HEK293 (cell line): ENCODE data around the gene ADM.
A peak's percentile ranks its signal among the peaks of the same experiment; 100 is the strongest.

ENCODE experiments used
- KLF1 ChIP-seq: fragments of 450-650 bp; formaldehyde crosslinking; IDR thresholded peaks from 2 replicates; pipeline ENCODE4 v1.5.1; 2016; ENCODE audit warnings: missing biosample characterization, missing genetic modification characterization
- KLF10 ChIP-seq: fragments of 450-650 bp; IDR thresholded peaks from 2 replicates; pipeline ENCODE4 v1.5.1; 2018; ENCODE audit warnings: missing biosample characterization, mild to moderate bottlenecking, missing genetic modification characterization
- KLF8 ChIP-seq: fragments of 450-650 bp; formaldehyde crosslinking; IDR thresholded peaks from 2 replicates; pipeline ENCODE4 v1.5.1; 2016; ENCODE audit warnings: missing biosample characterization, missing genetic modification characterization
- KLF9 ChIP-seq: fragments of 450-650 bp; formaldehyde crosslinking; IDR thresholded peaks from 2 replicates; pipeline ENCODE4 v1.5.1; 2016; ENCODE audit warnings: missing biosample characterization, missing genetic modification characterization, low read depth
- OSR2 ChIP-seq: fragments of 450-650 bp; formaldehyde crosslinking; IDR thresholded peaks from 2 replicates; pipeline ENCODE4 v1.5.1; 2016; ENCODE audit warnings: missing biosample characterization, missing genetic modification characterization
- SP7 ChIP-seq: fragments of 450-650 bp; formaldehyde crosslinking; IDR thresholded peaks from 2 replicates; pipeline ENCODE4 v1.5.1; 2016; ENCODE audit warnings: missing biosample characterization, missing genetic modification characterization
- TRIM28 ChIP-seq: IDR thresholded peaks from 2 replicates; pipeline ENCODE4 v1.6.1; 2011; ENCODE audit warnings: low read length, control low read depth, borderline replicate concordance
- WT1 ChIP-seq: fragments of 450-650 bp; formaldehyde crosslinking; IDR thresholded peaks from 2 replicates; pipeline ENCODE4 v1.5.1; 2016; ENCODE audit warnings: missing biosample characterization, missing genetic modification characterization
- ZBTB8A ChIP-seq: fragments of 450-650 bp; formaldehyde crosslinking; IDR thresholded peaks from 2 replicates; pipeline ENCODE4 v1.5.1; 2016; ENCODE audit warnings: missing biosample characterization, missing genetic modification characterization
- ZFP69B ChIP-seq: fragments of 450-650 bp; formaldehyde crosslinking; IDR thresholded peaks from 2 replicates; pipeline ENCODE4 v1.5.1; 2016; ENCODE audit warnings: missing biosample characterization, missing genetic modification characterization
- ZIC2 ChIP-seq: fragments of 450-650 bp; formaldehyde crosslinking; IDR thresholded peaks from 2 replicates; pipeline ENCODE4 v1.5.1; 2016; ENCODE audit warnings: missing biosample characterization, missing genetic modification characterization
- ZNF10 ChIP-seq: fragments of 450-650 bp; formaldehyde crosslinking; IDR thresholded peaks from 2 replicates; pipeline ENCODE4 v1.5.1; 2017; ENCODE audit warnings: missing biosample characterization, missing genetic modification characterization
- ZNF214 ChIP-seq: fragments of 450-650 bp; formaldehyde crosslinking; IDR thresholded peaks from 2 replicates; pipeline ENCODE4 v1.5.1; 2017; ENCODE audit warnings: missing biosample characterization, mild to moderate bottlenecking, missing genetic modification characterization, borderline replicate concordance
- ZNF223 ChIP-seq: fragments of 450-650 bp; formaldehyde crosslinking; IDR thresholded peaks from 2 replicates; pipeline ENCODE4 v1.5.1; 2016; ENCODE audit warnings: missing biosample characterization, missing genetic modification characterization
- ZNF391 ChIP-seq: fragments of 450-650 bp; formaldehyde crosslinking; IDR thresholded peaks from 2 replicates; pipeline ENCODE4 v1.5.1; 2016; ENCODE audit warnings: low read depth, missing biosample characterization, missing genetic modification characterization, borderline replicate concordance
- ZNF394 ChIP-seq: fragments of 450-650 bp; formaldehyde crosslinking; IDR thresholded peaks from 2 replicates; pipeline ENCODE4 v1.5.1; 2016; ENCODE audit warnings: missing biosample characterization, missing genetic modification characterization, mild to moderate bottlenecking, moderate library complexity, borderline replicate concordance
- ZNF423 ChIP-seq: fragments of 450-650 bp; formaldehyde crosslinking; IDR thresholded peaks from 2 replicates; pipeline ENCODE4 v1.5.1; 2016; ENCODE audit warnings: missing biosample characterization, missing genetic modification characterization
- ZNF548 ChIP-seq: fragments of 450-650 bp; formaldehyde crosslinking; IDR thresholded peaks from 2 replicates; pipeline ENCODE4 v1.5.1; 2016; ENCODE audit warnings: missing biosample characterization, missing genetic modification characterization
- ZNF660 ChIP-seq: fragments of 450-650 bp; IDR thresholded peaks from 2 replicates; pipeline ENCODE4 v1.5.1; 2018; ENCODE audit warnings: missing biosample characterization, mild to moderate bottlenecking, missing genetic modification characterization
- ZNF76 ChIP-seq: fragments of 450-650 bp; formaldehyde crosslinking; IDR thresholded peaks from 2 replicates; pipeline ENCODE4; 2016; ENCODE audit warnings: low read depth, missing biosample characterization, missing genetic modification characterization, borderline replicate concordance
- ZNF837 ChIP-seq: fragments of 450-650 bp; formaldehyde crosslinking; IDR thresholded peaks from 2 replicates; pipeline ENCODE4 v1.5.1; 2016; ENCODE audit warnings: missing biosample characterization, missing genetic modification characterization
- ZXDB ChIP-seq: fragments of 450-650 bp; formaldehyde crosslinking; IDR thresholded peaks from 2 replicates; pipeline ENCODE4 v1.5.1; 2016; ENCODE audit warnings: missing biosample characterization, missing genetic modification characterization
- TF ChIP-seq, protein P1 (sequence below): fragments of 450-650 bp; formaldehyde crosslinking; IDR thresholded peaks from 2 replicates; pipeline ENCODE4 v1.5.1; 2016; ENCODE audit warnings: missing biosample characterization, missing genetic modification characterization
- TF ChIP-seq, protein P2 (sequence below): fragments of 450-650 bp; IDR thresholded peaks from 2 replicates; pipeline ENCODE4 v1.5.1; 2018; ENCODE audit warnings: missing biosample characterization, missing genetic modification characterization
- TF ChIP-seq, protein P3 (sequence below): fragments of 450-650 bp; formaldehyde crosslinking; IDR thresholded peaks from 2 replicates; pipeline ENCODE4 v1.5.1; 2016; ENCODE audit warnings: missing biosample characterization, missing genetic modification characterization
- TF ChIP-seq, protein P4 (sequence below): fragments of 450-650 bp; formaldehyde crosslinking; IDR thresholded peaks from 2 replicates; pipeline ENCODE4 v1.5.1; 2017; ENCODE audit warnings: missing biosample characterization, mild to moderate bottlenecking, missing genetic modification characterization, moderate library complexity
- TF ChIP-seq, protein P5 (sequence below): fragments of 450-650 bp; formaldehyde crosslinking; IDR thresholded peaks from 2 replicates; pipeline ENCODE4 v1.5.1; 2016; ENCODE audit warnings: missing biosample characterization, missing genetic modification characterization
- TF ChIP-seq, protein P6 (sequence below): fragments of 450-650 bp; formaldehyde crosslinking; IDR thresholded peaks from 2 replicates; pipeline ENCODE4 v1.5.1; 2016; ENCODE audit warnings: missing biosample characterization, missing genetic modification characterization

The ADM gene

DNA sequence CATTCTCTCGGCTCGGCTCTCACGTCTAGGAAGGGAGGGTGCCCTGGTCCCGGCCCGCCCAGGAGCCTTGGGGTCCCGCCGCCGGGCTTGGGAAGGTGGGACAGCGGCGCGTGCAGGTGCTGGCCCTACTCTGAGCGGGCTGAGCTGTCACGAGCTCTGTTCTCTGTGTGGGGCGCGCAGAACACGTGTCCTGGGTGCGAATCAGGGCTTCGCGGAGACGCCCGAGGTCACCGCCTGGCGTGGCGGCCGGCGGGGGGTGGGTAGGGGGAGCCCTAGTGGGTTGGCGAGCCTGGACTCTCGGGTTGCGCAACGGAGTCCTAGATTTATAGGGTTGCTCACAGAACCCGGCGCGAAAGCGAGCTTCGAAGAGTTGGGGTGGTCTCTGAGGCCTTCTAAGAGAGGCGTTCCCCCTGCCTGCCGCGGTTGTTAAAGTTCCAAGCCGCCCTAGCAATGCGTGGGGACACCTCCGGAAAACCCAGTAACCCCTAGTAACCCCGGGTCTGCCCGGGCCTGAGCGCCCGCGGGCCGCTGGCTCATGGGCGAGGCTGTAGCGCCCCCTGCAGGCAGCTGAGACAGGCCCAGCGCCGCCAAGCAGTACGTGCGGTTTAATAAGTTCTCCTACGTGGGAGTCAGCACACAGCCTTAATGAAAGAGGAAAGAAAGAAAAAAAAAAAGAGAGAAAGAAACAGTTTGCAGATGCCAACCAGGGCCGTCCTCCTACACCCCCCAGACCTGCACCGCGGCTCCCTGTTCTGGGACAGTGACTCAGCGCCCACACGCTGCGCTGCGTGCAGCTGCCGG lies 2.7 kb downstream of the ADM start (continued):
- TF ChIP-seq ZNF660 (tag by site-specific recombination), result peak; percentile 78
- TF ChIP-seq ZNF223 (tag by site-specific recombination), result no peak
- peak; percentile 90 for TF ChIP-seq ZBTB8A
- peak; percentile 79 for TF ChIP-seq ZIC2 (tag by site-specific recombination)
- TF ChIP-seq, protein P1, sequence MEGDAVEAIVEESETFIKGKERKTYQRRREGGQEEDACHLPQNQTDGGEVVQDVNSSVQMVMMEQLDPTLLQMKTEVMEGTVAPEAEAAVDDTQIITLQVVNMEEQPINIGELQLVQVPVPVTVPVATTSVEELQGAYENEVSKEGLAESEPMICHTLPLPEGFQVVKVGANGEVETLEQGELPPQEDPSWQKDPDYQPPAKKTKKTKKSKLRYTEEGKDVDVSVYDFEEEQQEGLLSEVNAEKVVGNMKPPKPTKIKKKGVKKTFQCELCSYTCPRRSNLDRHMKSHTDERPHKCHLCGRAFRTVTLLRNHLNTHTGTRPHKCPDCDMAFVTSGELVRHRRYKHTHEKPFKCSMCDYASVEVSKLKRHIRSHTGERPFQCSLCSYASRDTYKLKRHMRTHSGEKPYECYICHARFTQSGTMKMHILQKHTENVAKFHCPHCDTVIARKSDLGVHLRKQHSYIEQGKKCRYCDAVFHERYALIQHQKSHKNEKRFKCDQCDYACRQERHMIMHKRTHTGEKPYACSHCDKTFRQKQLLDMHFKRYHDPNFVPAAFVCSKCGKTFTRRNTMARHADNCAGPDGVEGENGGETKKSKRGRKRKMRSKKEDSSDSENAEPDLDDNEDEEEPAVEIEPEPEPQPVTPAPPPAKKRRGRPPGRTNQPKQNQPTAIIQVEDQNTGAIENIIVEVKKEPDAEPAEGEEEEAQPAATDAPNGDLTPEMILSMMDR (tag by site-specific recombination), result peak; percentile 97
- TF ChIP-seq ZFP69B (tag by site-specific recombination), result peak; percentile 38
- TF ChIP-seq SP7, result peak; percentile 76
- peak; percentile 66 for TF ChIP-seq OSR2 (tag by site-specific recombination)
- TF ChIP-seq ZNF837 (tag by site-specific recombination), result no peak
- TF ChIP-seq, protein P2, sequence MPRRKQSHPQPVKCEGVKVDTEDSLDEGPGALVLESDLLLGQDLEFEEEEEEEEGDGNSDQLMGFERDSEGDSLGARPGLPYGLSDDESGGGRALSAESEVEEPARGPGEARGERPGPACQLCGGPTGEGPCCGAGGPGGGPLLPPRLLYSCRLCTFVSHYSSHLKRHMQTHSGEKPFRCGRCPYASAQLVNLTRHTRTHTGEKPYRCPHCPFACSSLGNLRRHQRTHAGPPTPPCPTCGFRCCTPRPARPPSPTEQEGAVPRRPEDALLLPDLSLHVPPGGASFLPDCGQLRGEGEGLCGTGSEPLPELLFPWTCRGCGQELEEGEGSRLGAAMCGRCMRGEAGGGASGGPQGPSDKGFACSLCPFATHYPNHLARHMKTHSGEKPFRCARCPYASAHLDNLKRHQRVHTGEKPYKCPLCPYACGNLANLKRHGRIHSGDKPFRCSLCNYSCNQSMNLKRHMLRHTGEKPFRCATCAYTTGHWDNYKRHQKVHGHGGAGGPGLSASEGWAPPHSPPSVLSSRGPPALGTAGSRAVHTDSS, result no peak
- TF ChIP-seq, protein P3, sequence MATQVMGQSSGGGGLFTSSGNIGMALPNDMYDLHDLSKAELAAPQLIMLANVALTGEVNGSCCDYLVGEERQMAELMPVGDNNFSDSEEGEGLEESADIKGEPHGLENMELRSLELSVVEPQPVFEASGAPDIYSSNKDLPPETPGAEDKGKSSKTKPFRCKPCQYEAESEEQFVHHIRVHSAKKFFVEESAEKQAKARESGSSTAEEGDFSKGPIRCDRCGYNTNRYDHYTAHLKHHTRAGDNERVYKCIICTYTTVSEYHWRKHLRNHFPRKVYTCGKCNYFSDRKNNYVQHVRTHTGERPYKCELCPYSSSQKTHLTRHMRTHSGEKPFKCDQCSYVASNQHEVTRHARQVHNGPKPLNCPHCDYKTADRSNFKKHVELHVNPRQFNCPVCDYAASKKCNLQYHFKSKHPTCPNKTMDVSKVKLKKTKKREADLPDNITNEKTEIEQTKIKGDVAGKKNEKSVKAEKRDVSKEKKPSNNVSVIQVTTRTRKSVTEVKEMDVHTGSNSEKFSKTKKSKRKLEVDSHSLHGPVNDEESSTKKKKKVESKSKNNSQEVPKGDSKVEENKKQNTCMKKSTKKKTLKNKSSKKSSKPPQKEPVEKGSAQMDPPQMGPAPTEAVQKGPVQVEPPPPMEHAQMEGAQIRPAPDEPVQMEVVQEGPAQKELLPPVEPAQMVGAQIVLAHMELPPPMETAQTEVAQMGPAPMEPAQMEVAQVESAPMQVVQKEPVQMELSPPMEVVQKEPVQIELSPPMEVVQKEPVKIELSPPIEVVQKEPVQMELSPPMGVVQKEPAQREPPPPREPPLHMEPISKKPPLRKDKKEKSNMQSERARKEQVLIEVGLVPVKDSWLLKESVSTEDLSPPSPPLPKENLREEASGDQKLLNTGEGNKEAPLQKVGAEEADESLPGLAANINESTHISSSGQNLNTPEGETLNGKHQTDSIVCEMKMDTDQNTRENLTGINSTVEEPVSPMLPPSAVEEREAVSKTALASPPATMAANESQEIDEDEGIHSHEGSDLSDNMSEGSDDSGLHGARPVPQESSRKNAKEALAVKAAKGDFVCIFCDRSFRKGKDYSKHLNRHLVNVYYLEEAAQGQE, result peak; percentile 10; the same call in 1 of the 2 replicates
- peak; percentile 67; the same call in 1 of the 2 replicates for TF ChIP-seq ZNF76 (tag by site-specific recombination)
- TF ChIP-seq, protein P4, sequence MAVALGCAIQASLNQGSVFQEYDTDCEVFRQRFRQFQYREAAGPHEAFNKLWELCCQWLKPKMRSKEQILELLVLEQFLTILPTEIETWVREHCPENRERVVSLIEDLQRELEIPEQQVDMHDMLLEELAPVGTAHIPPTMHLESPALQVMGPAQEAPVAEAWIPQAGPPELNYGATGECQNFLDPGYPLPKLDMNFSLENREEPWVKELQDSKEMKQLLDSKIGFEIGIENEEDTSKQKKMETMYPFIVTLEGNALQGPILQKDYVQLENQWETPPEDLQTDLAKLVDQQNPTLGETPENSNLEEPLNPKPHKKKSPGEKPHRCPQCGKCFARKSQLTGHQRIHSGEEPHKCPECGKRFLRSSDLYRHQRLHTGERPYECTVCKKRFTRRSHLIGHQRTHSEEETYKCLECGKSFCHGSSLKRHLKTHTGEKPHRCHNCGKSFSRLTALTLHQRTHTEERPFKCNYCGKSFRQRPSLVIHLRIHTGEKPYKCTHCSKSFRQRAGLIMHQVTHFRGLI (tag by site-specific recombination), result peak; percentile 32; the same call in 1 of the 2 replicates
- no peak for TF ChIP-seq ZNF10 (tag by site-specific recombination)
- peak; percentile 80; the same call in 1 of the 2 replicates for TF ChIP-seq KLF8 (tag by site-specific recombination)
- TF ChIP-seq, protein P5, sequence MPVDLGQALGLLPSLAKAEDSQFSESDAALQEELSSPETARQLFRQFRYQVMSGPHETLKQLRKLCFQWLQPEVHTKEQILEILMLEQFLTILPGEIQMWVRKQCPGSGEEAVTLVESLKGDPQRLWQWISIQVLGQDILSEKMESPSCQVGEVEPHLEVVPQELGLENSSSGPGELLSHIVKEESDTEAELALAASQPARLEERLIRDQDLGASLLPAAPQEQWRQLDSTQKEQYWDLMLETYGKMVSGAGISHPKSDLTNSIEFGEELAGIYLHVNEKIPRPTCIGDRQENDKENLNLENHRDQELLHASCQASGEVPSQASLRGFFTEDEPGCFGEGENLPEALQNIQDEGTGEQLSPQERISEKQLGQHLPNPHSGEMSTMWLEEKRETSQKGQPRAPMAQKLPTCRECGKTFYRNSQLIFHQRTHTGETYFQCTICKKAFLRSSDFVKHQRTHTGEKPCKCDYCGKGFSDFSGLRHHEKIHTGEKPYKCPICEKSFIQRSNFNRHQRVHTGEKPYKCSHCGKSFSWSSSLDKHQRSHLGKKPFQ (tag by site-specific recombination), result no peak
- TF ChIP-seq ZNF214, result no peak
- peak; percentile 44; the same call in 1 of the 2 replicates for TF ChIP-seq ZNF391
- TF ChIP-seq KLF9 (tag by site-specific recombination), result peak; percentile 28; the same call in 1 of the 2 replicates
- TF ChIP-seq, protein P6, sequence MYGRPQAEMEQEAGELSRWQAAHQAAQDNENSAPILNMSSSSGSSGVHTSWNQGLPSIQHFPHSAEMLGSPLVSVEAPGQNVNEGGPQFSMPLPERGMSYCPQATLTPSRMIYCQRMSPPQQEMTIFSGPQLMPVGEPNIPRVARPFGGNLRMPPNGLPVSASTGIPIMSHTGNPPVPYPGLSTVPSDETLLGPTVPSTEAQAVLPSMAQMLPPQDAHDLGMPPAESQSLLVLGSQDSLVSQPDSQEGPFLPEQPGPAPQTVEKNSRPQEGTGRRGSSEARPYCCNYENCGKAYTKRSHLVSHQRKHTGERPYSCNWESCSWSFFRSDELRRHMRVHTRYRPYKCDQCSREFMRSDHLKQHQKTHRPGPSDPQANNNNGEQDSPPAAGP (tag by site-specific recombination), result peak; percentile 35; the same call in 1 of the 2 replicates
- TF ChIP-seq ZNF423 (tag by site-specific recombination), result peak; percentile 84
- 0 out of 2 replicates have a peak, but pooled peaks have one; percentile 21 for TF ChIP-seq KLF10 (tag by site-specific recombination)
- peak; percentile 67 for TF ChIP-seq ZXDB
- no peak for TF ChIP-seq ZNF548 (tag by site-specific recombination)
- TF ChIP-seq WT1 (tag by site-specific recombination), result peak; percentile 43; the same call in 1 of the 2 replicates
- no peak; the same call in 1 of the 2 replicates for TF ChIP-seq TRIM28
- peak; percentile 67 for TF ChIP-seq KLF1
- TF ChIP-seq ZNF394, result no peak; the same call in 1 of the 2 replicates
